Right renal pelvis (tissue), 4 donors: Measurements from ENCODE around the gene PAK6. TPM values are rescaled to one million over a fixed set of nuclear protein-coding genes. Genes with fewer than 3 reads are reported as not detected.

ENCODE experiments used
- DNase-seq, 4 donors: peaks; one replicate each; pipeline ENCODE4 v3.0.0-alpha.2; 2013; ENCODE audit warnings: low read depth in 4 of 4, low spot score in 3 of 4, missing footprints in 1 of 4
- polyA plus RNA-seq, 4 donors: library from polyadenylated mRNA; unstranded; fragments of 120-200 nt; gene quantifications; one replicate each; pipeline ENCODE4 v1.2.1, GENCODE V29; 2013; ENCODE audit not compliant: insufficient read length in 4 of 4

Gene PAK6
- polyA plus RNA-seq, 4 donors, result 6.3 to 6.7 (median 6.6) TPM

DNA sequence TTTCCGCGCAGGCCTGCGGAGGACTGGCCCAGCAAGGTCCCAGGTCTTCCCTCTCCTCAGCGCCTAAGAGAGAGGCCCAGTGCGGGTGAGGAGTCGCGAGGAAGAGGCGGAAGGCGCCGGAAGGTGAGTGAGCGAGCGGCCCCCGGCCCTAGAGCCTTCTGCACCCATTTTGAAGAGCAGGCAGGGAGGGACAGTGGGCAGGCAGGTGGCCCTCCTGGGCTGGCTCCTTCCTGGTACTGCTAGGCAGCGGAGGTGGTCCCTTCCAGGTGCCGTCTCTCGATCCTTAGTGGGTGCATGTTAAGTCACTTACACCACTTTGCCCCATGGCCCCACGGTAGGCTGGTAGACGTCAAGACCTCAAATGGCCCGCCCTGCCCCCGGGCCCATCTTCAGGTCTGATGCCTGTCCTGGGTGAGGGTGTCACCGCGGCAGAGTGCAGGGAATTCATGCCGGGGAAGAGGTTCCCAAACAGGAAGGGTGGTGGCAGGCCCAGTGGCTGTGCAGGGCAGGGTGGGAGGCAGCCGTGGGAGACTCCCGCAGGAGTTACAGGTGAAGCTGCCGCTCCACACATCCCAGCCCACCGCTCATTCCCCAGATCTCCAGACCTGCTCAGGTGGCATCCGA lies 14.4 kb downstream of the PAK6 start:
- DNase-seq, result no peak

DNA sequence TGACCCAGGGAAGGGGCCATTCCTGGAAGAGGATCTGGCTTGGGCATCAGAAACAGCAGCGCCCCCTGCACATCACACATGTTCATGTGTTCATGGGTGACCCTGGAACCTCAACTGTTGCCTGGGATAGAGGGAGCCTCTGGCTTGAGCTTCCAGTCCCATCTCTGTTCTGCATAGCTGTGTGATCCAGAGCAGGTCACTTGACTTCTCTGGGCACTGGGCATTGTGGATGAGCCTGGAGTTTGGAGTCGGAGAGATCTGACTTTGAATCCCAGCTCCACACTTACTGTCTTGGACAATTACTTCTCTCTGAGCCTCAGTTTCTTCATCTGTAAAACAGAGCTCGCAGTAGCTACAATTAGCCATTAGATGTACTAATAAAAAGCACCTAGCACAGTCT lies 15.6 kb downstream of the PAK6 start:
- no peak for DNase-seq

DNA sequence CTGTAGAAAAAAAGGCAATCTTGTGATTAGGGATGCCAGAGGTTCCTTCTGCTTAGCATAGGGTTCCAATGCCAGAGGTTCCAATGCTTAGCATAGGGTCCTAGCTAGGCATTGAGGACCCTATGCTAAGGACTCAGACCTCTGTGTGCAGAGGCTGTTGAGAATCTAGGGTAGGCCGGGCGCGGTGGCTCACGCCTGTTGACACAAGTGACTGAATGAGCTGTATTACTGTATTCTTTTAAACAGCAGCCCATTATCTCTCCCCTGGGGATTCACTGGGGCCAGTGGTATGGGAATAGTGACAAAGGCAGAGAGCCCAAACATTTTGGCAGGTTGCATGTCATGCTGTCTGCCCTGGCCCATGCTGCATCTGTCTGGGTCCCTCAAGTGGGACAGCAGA lies 16.2 kb downstream of the PAK6 start:
- DNase-seq, result no peak

DNA sequence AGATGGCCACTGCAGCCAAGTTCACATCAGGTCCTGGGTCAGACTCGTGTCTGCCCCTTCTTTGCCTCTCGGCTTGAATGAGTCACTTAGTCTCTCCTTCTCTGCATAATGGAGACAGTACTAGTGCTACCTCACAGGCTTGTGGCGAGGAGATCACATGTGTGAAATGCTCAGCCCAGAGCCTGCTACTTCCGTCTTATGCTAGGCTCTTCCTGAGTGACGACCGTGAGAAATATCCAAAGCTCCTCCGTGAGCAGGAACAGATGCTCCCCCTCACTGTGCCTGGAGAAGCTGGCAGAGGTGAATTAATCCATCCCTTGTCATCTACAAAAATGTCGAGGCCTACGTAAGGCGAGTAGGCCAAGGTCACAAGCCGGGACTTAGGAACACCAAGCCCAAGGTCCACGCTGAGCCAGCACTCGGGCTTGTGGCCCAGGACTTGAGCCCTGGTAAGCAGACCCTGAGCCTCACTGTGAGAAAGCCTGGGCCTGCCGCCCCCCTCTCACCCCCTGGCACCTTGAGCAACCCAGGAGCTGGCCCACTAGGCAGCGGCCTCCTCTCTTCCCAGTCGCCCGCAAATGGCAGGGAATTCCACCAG lies 17.9 kb downstream of the PAK6 start:
- no peak for DNase-seq

DNA sequence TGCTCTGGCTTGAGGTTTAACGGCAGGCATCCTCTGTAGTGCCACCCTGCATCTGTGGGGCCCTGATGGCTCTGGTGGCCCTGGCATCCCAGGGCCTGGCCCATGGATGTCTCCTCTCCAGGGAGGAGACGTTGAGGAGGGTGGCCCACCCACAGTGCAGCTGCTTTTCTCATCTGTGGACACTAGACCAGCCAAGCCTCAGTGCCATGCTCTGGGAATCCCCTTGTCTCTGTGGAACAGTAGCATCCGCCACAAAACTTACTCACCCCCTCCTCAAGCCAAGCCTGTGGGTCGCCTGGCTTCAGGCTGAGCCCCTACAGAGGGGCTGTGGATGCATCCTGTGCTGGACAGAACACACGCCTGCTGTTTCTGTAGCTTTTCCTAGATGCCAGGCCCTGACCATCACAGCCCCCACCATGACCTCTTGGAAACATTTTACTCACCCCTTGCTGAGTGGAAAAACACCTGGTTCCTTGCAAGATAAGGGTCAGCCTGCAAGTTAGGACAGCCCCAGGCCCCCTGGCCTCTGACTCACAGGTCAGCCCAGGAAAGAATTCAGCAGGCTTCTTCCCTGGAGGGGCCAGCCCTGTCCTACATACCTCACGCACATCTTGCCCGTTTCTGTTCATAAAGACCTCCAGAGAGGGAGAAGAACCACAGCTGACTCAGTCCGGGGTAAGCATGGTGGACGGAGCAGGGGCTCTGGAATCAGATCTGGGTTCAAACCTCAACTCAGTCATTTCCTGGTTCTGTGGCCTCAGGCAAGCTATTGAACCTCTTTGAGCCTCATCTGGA lies 19.0 kb downstream of the PAK6 start:
- DNase-seq, result no peak

DNA sequence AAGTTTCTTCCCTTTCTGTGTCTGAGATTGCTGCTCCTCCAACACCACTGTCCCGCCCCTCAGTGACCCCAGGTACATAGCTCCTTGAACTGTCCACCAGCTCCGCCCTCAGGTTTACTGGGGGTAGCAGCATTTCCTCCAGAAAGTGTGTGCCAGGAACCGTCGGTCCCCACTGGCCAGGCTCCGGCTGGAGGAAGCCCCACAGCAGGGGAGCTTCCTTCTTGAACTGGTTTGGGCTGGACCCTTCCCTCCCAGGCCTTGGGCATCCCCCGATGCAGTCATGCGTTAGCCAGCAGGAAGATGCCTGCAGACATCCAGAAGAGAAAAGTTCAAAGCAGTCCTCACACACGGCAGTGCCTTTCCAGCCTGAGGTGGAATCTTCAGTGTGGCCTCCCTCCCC lies 19.7 kb downstream of the PAK6 start:
- no peak for DNase-seq

DNA sequence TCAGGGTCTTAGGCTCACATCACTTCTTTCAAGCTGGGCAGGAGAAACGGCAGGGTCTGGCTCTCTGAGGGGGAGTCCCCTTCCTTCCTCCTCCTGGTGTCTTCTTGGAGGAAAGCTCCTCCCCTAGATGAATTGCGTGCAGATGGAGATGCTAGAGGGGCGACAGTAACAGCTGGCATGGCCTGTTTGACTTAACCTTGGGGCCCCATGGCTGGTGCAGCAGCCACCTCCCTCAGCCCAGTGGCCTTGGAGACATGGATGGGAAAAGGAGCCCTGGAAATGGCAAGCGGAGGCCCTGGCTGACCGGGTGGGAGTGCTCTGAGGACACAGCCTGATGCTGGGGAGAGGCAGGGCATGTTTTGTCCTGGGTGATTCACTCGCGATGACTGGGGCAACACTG lies 20.2 kb downstream of the PAK6 start:
- no peak for DNase-seq

DNA sequence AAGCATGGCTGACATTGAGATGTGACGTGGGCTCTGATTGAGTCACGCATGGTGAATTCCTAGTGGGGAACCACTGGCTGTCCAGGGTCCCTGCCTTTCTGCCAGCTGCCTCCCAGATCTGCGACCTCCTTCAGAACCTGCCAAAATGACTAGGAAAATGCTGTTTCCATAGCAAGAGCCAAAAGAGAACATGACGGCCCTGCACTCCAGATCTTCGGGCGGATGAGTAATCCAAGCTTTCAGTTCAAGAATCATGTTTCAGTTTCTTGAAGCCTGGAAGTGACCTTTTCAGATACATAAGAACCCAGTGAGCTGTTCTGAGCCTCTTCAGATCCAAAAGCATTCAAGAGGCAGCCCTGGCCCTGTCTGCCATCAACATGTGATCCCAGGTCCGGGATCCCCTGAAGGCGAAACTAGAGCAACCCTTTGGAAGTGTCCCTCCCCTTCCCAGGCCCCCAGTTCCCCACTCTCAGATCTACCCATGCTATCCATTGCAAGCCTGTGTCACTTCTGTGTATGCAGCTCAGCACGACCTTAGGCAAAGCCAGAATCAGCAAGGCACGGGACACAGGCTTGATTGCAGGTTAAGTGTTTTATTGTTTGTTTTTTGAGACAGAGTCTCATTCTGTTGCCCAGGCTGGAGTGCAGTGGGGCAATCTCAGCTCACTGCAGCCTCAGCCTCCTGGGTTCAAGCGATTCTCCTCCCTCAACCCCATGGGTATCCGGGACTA lies 24.3 kb downstream of the PAK6 start:
- DNase-seq, result no peak

DNA sequence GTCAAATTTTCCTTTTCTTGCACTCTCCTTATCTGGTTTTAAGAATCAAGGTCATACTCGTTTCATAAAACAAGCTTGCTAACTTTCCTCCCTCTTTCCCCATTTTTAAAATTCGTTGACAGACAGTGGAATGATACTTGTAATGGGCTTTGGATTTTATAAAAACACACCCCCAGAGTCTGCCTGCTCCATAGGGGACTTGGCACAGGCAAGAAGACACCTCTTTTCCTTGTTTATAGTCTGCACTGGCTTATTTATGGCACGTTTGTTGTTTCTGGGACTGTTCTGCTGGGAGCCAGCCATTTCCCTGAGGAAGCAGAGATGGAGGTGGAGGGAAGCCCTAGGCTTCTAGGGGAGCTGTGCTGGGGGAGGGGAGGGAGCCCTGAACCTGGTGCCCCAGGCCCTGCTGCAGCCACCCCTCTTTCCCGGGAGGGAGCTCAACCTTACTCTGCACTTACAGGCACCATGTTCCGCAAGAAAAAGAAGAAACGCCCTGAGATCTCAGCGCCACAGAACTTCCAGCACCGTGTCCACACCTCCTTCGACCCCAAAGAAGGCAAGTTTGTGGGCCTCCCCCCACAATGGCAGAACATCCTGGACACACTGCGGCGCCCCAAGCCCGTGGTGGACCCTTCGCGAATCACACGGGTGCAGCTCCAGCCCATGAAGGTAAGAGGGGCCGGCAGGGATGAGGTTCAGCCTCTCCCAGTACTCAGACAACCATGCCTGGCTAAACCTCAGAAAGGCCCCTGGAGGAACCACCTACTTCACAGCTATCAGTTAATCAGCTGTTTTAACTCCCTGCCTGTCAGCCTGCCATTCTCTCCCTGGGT lies 25.7 kb downstream of the PAK6 start:
- no peak for DNase-seq

DNA sequence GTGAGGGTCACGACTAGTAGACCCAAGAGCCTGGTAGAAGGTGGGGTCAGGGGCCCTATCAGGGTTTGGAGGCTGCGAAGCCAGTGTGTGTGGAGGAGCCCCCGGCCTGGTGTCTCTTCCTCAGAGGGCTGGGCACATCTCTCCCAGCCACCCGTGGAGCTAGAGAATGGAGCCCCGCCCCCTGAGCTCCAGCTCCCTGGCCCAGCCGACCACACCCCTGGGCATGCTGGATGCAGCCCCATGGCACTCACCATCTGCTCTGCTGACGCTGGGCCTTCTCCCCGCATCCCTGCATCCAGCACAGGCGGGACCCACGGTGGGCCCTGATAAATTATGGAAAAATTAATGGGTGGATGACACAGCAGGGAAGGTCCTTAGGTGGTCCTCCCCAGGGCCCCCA lies 26.5 kb downstream of the PAK6 start:
- no peak for DNase-seq

DNA sequence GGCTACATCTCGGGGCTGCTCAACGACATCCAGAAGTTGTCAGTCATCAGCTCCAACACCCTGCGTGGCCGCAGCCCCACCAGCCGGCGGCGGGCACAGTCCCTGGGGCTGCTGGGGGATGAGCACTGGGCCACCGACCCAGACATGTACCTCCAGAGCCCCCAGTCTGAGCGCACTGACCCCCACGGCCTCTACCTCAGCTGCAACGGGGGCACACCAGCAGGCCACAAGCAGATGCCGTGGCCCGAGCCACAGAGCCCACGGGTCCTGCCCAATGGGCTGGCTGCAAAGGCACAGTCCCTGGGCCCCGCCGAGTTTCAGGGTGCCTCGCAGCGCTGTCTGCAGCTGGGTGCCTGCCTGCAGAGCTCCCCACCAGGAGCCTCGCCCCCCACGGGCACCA lies 27.0 kb downstream of the PAK6 start:
- no peak for DNase-seq

DNA sequence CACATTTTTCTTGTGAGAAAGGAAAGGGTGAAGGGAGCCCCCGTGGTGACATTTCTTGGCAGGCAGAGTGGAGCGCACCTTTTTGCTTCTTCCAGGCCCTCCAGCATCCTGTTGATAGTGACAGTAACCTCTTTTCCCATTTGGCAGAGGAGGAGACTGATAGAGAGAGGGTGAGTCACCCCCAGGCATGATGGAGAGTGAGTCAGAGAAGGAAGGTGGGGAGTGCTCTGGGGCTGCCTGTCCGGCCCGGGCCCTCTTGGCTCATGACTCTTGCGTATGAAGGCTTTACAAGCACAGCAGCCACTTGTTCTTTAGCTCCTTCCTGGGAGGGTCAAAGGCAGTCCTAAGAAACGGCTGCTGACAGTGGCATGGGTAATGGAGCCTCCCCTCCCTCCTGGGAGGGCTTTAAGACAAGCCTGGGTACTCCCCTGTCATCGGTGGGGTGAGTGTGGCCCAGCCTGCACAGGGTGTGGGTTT lies 28.0 kb downstream of the PAK6 start:
- no peak for DNase-seq

DNA sequence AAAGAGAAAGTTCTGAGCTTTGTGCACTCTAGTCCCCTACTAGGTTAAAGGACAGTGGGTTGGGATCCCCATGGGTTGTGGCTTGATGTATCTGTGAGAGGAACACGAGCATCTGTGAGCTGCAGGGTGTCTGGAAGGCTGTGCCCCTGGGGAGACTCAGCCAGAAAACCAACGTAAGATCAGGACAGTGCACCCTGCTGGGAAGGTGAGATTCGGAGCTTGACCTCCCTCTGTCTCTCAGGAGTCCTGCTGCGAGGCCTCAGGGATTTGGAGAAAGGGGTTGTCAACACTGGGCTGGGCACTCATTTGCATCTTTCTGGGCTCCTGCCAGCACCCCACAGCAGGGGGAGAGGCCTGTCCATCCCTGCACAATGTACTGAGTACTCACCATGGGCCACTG lies 28.8 kb downstream of the PAK6 start:
- no peak for DNase-seq

DNA sequence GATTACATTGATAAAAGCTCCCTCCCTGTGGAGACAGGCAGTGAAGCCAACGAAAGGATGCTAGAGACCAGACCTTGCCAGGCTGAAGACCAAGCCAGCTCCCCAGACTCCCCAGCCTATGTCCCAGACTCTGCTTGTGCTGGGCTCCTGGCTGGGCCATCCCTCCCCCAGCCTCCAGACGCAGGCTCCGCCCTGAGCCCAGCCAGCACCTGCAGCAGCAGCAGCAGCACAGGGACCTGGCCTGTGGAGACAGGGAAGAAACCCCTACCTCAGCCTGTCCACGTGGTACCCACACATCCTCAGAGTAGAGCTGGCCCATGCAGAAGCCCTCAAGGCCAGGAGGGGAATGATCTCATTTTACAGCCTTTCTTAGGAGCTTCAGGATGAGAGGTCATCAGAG lies 30.7 kb downstream of the PAK6 start:
- no peak for DNase-seq

DNA sequence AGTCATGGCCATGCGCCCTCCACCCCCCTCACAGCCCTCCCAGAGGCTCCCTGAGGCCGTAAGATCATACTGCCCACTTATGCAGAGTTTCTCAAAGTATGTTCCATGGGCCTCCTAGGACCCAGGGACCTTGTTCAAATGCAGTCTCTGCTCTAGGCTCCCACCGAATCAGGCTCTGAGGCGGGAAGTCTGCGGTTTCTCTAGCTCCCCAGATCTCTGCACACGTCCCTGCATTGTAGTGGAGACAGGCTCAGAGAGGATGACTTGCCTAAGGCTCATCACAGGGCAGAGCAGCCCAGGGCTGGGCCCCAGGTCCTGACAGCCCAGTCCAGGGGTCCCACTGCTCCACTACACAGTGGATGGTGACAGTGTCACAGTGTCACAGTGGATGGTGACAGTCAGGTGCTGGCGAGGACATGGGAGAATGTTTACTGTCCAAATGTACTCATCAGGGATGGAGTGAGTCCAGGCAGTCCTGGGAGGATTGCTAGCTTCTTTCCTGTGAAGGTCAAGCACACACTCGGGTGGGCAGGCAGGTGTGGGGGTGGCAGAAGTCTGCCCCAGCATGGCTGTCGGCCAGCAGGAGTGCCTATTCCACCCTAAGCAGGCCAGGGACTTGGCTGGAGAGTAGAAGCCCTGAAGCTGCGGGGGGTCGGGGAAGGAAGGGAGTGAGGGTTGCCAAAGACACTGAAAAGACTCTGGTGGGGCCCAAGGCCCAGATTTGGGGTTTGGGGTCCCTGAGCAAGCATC lies 31.6 kb downstream of the PAK6 start:
- DNase-seq, result no peak

DNA sequence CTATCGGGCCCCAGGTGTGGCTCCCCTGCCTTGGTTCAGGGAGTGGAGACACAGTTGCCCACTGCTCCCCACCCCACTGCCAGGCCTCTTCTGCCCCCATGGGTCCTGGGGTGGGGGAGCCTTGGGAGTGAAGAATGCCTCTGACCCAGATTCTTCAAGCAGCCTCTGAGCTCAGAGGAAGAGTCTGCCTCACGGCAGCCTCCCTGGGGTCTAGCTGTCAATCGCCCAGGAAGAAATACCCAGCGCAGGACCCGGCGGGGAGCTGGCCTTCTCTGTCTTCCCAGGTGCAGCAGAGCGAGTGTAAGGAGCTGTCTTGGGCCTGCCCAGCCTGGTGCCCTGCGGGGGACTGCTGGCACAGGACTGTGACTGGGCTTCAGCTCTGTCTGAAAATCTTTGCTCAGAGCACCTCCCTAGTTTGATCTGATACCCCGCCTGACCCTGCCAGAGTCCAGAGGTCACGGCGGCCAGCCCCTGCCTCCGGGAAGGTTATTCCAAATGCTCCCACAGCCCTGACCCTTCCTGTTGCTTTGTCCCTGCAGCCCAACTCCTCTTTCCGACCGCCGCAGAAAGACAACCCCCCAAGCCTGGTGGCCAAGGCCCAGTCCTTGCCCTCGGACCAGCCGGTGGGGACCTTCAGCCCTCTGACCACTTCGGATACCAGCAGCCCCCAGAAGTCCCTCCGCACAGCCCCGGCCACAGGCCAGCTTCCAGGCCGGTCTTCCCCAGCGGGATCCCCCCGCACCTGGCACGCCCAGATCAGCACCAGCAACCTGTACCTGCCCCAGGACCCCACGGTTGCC lies 33.0 kb downstream of the PAK6 start:
- no peak for DNase-seq

DNA sequence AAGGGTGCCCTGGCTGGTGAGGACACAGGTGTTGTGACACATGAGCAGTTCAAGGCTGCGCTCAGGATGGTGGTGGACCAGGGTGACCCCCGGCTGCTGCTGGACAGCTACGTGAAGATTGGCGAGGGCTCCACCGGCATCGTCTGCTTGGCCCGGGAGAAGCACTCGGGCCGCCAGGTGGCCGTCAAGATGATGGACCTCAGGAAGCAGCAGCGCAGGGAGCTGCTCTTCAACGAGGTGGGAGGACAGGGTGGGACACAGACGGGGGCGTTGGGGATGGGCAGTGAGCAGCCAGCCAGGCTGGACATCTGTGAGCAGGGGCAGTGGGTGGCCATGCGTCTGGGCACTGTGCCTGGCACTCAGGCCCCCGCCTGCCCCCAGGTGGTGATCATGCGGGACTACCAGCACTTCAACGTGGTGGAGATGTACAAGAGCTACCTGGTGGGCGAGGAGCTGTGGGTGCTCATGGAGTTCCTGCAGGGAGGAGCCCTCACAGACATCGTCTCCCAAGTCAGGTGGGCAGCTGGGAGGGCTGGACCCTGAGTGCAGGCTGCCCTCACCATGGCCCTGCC lies 33.7 kb downstream of the PAK6 start:
- no peak for DNase-seq

DNA sequence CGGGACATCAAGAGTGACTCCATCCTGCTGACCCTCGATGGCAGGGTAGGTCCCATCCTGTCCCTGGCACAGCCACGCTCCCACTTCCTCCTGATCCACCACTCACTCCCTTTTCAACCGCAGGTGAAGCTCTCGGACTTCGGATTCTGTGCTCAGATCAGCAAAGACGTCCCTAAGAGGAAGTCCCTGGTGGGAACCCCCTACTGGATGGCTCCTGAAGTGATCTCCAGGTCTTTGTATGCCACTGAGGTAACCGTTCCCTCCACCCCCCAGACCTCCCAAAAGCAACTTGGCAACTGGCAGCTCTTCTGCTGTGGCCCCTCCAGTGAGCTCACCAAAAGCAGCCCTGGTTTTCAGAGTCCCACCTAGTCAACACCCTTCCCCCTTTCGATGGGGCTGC lies 34.6 kb downstream of the PAK6 start:
- DNase-seq, result no peak
